T-helper 1 cell (primary cell): Measurements from ENCODE around the gene CYP4F2.
"Not testable (repeated sequence)": the region's sequence is repeated elsewhere in the genome, so short reads cannot be mapped to it uniquely, and the experiment has no call there.

Experiments used
- DNase-seq, 5 donors: peaks; one replicate each; pipeline ENCODE4 v3.0.0-alpha.2; 2012 to 2020

The CYP4F2 gene

GRCh38 chr19:15846923-15847322 lies 51.0 kb downstream of the CYP4F2 start:
- DNase-seq = no peak

- DNase-seq = not testable (repeated sequence)
These were observed 54.0 kb downstream of the CYP4F2 start for GRCh38 chr19:15843894-15844222.

- no peak for DNase-seq
These were observed 54.5 kb downstream of the CYP4F2 start for GRCh38 chr19:15843203-15843893.

GRCh38 chr19:15841875-15842569 lies 55.9 kb downstream of the CYP4F2 start:
- DNase-seq = peak in 1 of 5 donors; percentile 10

GRCh38 chr19:15840833-15841232 lies 57.0 kb downstream of the CYP4F2 start:
- DNase-seq = no peak

- DNase-seq = not testable (repeated sequence)
These were observed 58.0 kb downstream of the CYP4F2 start for GRCh38 chr19:15839888-15840287.

GRCh38 chr19:15838351-15838750 lies 59.5 kb downstream of the CYP4F2 start:
- no peak for DNase-seq

GRCh38 chr19:15837221-15837731 lies 60.6 kb downstream of the CYP4F2 start:
- no peak for DNase-seq

- peak; percentile 86 to 95 (median 91) for DNase-seq
These were observed 61.3 kb downstream of the CYP4F2 start for GRCh38 chr19:15836330-15837220.

- peak; percentile 26 to 73 (median 57) for DNase-seq
These were observed 62.1 kb downstream of the CYP4F2 start for GRCh38 chr19:15835565-15836329.

GRCh38 chr19:15834232-15834631 lies 63.6 kb downstream of the CYP4F2 start:
- not testable (repeated sequence) for DNase-seq

- DNase-seq = no peak
These were observed 66.2 kb downstream of the CYP4F2 start for GRCh38 chr19:15831626-15832025.

GRCh38 chr19:15829786-15830185 lies 68.1 kb downstream of the CYP4F2 start:
- DNase-seq = no peak

- DNase-seq = no peak
These were observed 68.6 kb downstream of the CYP4F2 start for GRCh38 chr19:15829306-15829698.

- not testable (repeated sequence) for DNase-seq
These were observed 69.1 kb downstream of the CYP4F2 start for GRCh38 chr19:15828611-15829305.

- no peak for DNase-seq
These were observed 69.7 kb downstream of the CYP4F2 start for GRCh38 chr19:15828121-15828610.
